Stomach (tissue), 4 donors: Measurements from ENCODE around the gene SUPT3H.

Source experiments
- CTCF ChIP-seq, 7 experiments: fragments of 450-650 bp in 4 of 7; fragments of 200-600 bp in 3 of 7; sonication (generic) in 3 of 7; IDR thresholded peaks; one replicate each; pipeline ENCODE4 v1.5.1; 2016 to 2019; ENCODE audit warnings: antibody characterized with exemption in 7 of 7, control low read depth in 2 of 7, mild to moderate bottlenecking in 1 of 7
- POLR2A ChIP-seq, 4 donors: fragments of 450-650 bp; IDR thresholded peaks; one replicate each; pipeline ENCODE4 v1.6.1; 2016; ENCODE audit warnings: antibody characterized with exemption in 4 of 4, control low read depth in 2 of 4, mild to moderate bottlenecking in 1 of 4, moderate library complexity in 1 of 4

DNA sequence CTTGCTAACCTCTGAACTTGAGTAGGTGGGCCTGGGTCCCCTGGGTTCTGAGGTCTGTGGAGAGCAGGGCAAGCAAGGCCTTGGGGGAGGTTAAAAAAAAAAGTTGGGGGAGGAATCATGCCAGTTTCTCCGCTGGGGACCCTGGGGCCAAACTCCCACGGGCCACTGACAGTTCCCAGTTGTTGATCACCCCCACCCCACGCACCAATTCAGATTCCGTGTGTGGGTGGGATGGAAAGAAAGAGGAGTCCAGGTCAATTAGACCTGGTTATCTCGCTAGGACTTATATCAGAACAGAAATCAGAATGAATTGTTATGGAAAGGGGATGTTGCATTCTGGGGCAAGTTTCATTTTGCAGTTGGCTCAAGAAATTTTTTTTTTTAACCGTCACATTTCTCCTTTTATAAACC, 46.7 kb upstream of the SUPT3H start:
- no peak for TF ChIP-seq POLR2A (IDR thresholded peaks at IDR 0.05)
- TF ChIP-seq CTCF (IDR thresholded peaks at IDR 0.05) = no peak
